ENCODE measurements around the gene IQSEC3.
"Not testable (repeated sequence)": the region's sequence is repeated elsewhere in the genome, so short reads cannot be mapped to it uniquely, and the experiment has no call there.

Gene IQSEC3

DNA sequence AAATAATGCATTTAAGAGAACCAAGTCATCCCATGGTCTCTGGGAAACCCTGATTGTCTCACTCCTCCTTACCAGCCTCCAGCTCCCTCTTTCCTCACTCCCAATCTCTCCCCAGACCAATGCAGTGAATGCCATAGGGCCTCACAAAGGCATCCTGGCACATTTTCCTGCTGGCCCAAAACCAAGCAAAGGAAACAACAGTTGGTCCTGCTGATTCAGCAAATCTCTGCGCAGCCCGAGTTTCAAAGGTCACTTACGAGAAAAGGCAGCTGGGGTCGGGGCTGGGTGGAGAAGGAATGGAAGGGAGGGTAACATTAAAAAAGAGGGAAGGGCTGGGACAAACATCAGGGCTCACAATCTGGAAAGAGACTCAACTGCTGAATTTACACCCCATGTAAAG is 5.5 kb downstream of the IQSEC3 start:
- 90 to 92% methylated on average over 2 of the region's 4 CpGs for WGBS, 2 experiments (ENCODE audit: insufficient coverage in 2 of 2)
- H3K36me3 ChIP-seq (ENCODE audit: control insufficient read depth, insufficient read depth, low read length); H3K4me1 ChIP-seq (ENCODE audit: control insufficient read depth, insufficient read depth, low read length, poor library complexity, severe bottlenecking); H3K9me3 ChIP-seq (ENCODE audit: control insufficient read depth, low read length); H3K4me3 ChIP-seq (ENCODE audit: extremely low read depth, insufficient read depth, low read length, poor library complexity, severe bottlenecking); H3K27ac ChIP-seq (ENCODE audit: low read depth, low read length, severe bottlenecking): not testable (repeated sequence)

- 76 to 90% methylated on average over 8 of the region's 8 CpGs for WGBS, 2 experiments (ENCODE audit: insufficient coverage in 2 of 2)
- H3K4me1 ChIP-seq (ENCODE audit: control insufficient read depth, insufficient read depth, low read length, poor library complexity, severe bottlenecking); H3K27ac ChIP-seq (ENCODE audit: low read depth, low read length, severe bottlenecking); H3K4me3 ChIP-seq (ENCODE audit: extremely low read depth, insufficient read depth, low read length, poor library complexity, severe bottlenecking); H3K36me3 ChIP-seq (ENCODE audit: control insufficient read depth, insufficient read depth, low read length); H3K9me3 ChIP-seq (ENCODE audit: control insufficient read depth, low read length): not testable (repeated sequence)
Observed at GRCh38 chr12:74420-75190, 8.0 kb downstream of the IQSEC3 start.

DNA sequence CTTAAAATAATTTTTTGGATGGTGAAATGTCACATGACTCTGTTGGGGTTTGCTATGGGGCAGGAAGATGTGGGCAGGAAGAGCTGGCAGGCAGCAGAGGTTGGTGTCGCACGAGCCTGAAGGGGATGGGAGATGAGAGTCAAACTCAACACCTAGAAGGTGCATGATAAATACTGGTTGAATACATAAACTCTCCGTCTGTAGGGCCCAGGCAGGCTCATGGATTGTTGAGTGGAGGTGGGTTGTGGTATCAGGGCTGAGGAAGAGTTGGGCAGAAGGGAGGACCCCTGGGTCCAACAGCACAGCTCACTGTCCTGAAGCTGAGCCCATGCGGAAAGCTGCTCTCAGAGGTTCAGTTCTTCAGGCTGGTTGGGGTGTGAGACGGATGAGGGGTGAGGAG is 9.0 kb downstream of the IQSEC3 start:
- WGBS, 2 experiments (ENCODE audit: insufficient coverage in 2 of 2): 83 to 86% methylated on average over 1 of the region's 5 CpGs
- not testable (repeated sequence) for H3K4me1 ChIP-seq (ENCODE audit: control insufficient read depth, insufficient read depth, low read length, poor library complexity, severe bottlenecking); H3K9me3 ChIP-seq (ENCODE audit: control insufficient read depth, low read length); H3K4me3 ChIP-seq (ENCODE audit: extremely low read depth, insufficient read depth, low read length, poor library complexity, severe bottlenecking); H3K36me3 ChIP-seq (ENCODE audit: control insufficient read depth, insufficient read depth, low read length); H3K27ac ChIP-seq (ENCODE audit: low read depth, low read length, severe bottlenecking)

DNA sequence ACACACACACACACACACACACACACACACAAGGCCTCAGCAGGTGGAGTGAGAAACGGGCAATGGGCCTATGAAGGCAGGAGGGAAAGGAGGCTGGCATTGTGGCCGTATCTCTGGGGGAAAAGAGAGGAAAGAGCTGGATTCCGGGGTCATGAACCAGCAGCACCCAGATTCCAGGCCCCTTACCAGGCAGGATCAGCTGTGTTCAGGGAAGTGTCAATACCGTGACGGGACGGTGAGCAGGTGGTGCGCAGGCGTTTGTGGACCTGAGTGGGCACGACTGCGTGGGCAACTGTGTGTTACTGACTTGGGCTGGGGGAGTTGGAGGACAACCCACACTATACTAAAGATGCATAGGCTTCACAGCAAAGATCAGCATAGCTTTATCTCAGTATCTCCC is 9.5 kb downstream of the IQSEC3 start:
- H3K4me1 ChIP-seq (ENCODE audit: control insufficient read depth, insufficient read depth, low read length, poor library complexity, severe bottlenecking); H3K36me3 ChIP-seq (ENCODE audit: control insufficient read depth, insufficient read depth, low read length); H3K9me3 ChIP-seq (ENCODE audit: control insufficient read depth, low read length); H3K27ac ChIP-seq (ENCODE audit: low read depth, low read length, severe bottlenecking); H3K4me3 ChIP-seq (ENCODE audit: extremely low read depth, insufficient read depth, low read length, poor library complexity, severe bottlenecking): not testable (repeated sequence)
- 77 to 95% methylated on average over 5 to 6 of the region's 10 CpGs for WGBS, 2 experiments (ENCODE audit: insufficient coverage in 2 of 2)

DNA sequence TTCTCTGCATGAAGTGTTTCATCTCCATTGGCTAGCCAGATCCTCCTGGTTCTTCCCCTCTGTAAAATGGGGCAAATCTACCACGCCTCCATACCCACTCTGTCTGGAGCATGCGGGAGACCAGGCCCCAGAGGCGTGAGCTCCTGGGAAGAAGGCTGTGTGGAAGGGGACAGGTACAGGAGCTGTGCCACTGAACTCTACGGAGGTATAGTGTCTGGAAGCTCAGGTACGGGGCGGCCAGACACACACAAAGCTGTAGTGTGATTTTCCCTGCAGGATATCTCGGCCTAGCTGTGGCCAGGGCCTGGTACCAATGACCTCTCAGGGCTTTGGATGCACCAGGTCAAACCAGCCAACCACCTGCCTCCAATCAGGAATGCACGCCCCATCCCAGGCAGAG is 10.0 kb downstream of the IQSEC3 start:
- H3K4me3 ChIP-seq (ENCODE audit: extremely low read depth, insufficient read depth, low read length, poor library complexity, severe bottlenecking); H3K27ac ChIP-seq (ENCODE audit: low read depth, low read length, severe bottlenecking); H3K4me1 ChIP-seq (ENCODE audit: control insufficient read depth, insufficient read depth, low read length, poor library complexity, severe bottlenecking); H3K9me3 ChIP-seq (ENCODE audit: control insufficient read depth, low read length); H3K36me3 ChIP-seq (ENCODE audit: control insufficient read depth, insufficient read depth, low read length): not testable (repeated sequence)
- WGBS, 2 experiments (ENCODE audit: insufficient coverage in 2 of 2): 84 to 93% methylated on average over 5 to 6 of the region's 8 CpGs

DNA sequence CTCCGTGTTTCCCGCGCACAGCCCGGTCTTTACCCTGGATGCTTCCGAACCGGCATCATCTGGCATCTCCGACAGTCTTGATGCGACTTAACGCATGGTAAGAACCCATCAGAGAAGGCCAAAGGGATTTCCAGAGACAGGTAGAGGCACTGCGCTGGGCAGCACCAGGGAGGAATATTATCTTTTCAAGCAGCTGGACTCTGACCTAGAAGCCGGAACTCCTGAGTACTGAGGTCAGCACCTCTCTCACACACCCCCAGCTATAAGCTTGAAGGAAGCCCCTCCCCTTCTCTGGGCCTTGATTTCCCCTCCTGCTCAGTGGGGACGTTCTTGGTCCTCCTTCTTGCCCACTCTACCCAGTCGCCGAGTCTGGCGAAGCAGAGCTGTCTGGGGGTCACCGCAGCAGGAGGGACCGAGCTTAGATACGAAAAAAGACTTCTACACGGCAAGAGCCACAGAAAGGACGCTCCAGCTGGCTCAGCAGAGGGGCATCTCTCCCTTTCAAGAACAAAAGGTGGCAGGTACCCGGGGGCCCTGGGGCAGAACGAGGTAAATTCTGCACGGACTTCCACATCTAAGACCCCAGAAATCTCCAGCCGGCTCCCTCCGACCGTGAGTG is 10.6 kb downstream of the IQSEC3 start:
- WGBS, 2 experiments (ENCODE audit: insufficient coverage in 2 of 2): 87 to 92% methylated on average over 9 to 10 of the region's 26 CpGs
- H3K27ac ChIP-seq (ENCODE audit: low read depth, low read length, severe bottlenecking); H3K4me1 ChIP-seq (ENCODE audit: control insufficient read depth, insufficient read depth, low read length, poor library complexity, severe bottlenecking); H3K36me3 ChIP-seq (ENCODE audit: control insufficient read depth, insufficient read depth, low read length); H3K9me3 ChIP-seq (ENCODE audit: control insufficient read depth, low read length); H3K4me3 ChIP-seq (ENCODE audit: extremely low read depth, insufficient read depth, low read length, poor library complexity, severe bottlenecking): not testable (repeated sequence)

GRCh38 chr12:77769-78383 is 11.3 kb downstream of the IQSEC3 start:
- not testable (repeated sequence) for H3K4me1 ChIP-seq (ENCODE audit: control insufficient read depth, insufficient read depth, low read length, poor library complexity, severe bottlenecking); H3K4me3 ChIP-seq (ENCODE audit: extremely low read depth, insufficient read depth, low read length, poor library complexity, severe bottlenecking); H3K36me3 ChIP-seq (ENCODE audit: control insufficient read depth, insufficient read depth, low read length); H3K9me3 ChIP-seq (ENCODE audit: control insufficient read depth, low read length); H3K27ac ChIP-seq (ENCODE audit: low read depth, low read length, severe bottlenecking)
- WGBS, 2 experiments (ENCODE audit: insufficient coverage in 2 of 2): 7% methylated on average over 36 to 40 of the region's 82 CpGs

DNA sequence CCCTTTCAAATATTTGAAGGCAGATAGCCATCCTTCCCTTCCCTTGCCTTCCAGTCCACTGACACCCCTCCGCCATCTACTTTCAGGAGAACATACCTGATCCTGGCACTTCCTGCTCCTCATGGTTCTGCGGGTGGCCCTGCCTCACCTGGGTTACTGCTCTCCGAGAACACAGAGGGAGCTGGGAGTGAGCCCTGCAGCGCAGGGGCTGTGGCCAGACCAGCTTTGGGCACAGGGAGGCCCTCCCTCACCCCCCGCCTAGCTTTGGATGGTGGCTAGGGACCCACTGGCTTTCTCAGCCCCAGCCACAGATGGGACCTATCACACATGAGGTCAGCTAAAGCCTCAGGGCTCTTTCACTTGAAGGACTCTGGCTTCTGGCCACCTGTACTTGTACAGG is 12.4 kb downstream of the IQSEC3 start:
- WGBS, 2 experiments (ENCODE audit: insufficient coverage in 2 of 2): 92 to 95% methylated on average over 4 to 5 of the region's 5 CpGs
- H3K9me3 ChIP-seq (ENCODE audit: control insufficient read depth, low read length): no peaks in the 10 kb centered on the region
- no peaks in the 10 kb centered on the region for H3K36me3 ChIP-seq (ENCODE audit: control insufficient read depth, insufficient read depth, low read length)
- H3K4me3 ChIP-seq (ENCODE audit: extremely low read depth, insufficient read depth, low read length, poor library complexity, severe bottlenecking): no peak overlapping the region
- H3K4me1 ChIP-seq (ENCODE audit: control insufficient read depth, insufficient read depth, low read length, poor library complexity, severe bottlenecking): no peaks in the 10 kb centered on the region
- H3K27ac ChIP-seq (ENCODE audit: low read depth, low read length, severe bottlenecking): no peak overlapping the region

DNA sequence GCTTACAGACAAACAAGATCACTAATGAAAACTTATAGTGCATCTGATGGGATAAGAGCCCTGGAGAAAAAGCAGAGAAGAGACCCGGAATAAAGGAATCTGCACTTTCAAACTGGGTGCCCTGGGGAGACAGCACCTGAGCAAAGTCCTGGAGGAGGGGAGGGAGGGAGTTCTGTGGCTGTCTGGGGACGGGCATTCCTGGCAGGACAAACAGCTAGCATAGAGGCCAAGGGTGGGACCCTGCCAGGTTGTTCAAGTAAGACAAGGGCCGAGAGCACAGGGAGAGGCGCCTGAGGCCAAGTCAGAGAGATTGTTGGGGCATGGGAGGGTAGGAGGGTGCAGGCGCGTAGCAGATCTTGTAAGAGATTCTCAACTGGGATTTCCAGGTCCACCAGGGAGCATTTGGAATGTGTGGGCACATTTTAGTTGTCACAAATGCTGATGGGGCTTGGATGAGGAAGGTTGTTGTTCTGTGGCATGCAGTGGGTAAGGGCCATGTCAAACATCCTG is 14.2 kb downstream of the IQSEC3 start:
- Histone ChIP-seq H3K9me3 (ENCODE audit: control insufficient read depth, low read length) (no peaks in the 10 kb centered on the region), H3K4me1 (ENCODE audit: control insufficient read depth, insufficient read depth, low read length, poor library complexity, severe bottlenecking) (no peaks in the 10 kb centered on the region), H3K4me3 (ENCODE audit: extremely low read depth, insufficient read depth, low read length, poor library complexity, severe bottlenecking) (no peak overlapping the region), H3K27ac (ENCODE audit: low read depth, low read length, severe bottlenecking) (no peak overlapping the region), H3K36me3 (ENCODE audit: control insufficient read depth, insufficient read depth, low read length) (no peaks in the 10 kb centered on the region)
- 68 to 80% methylated on average over 6 of the region's 6 CpGs for WGBS, 2 experiments (ENCODE audit: insufficient coverage in 2 of 2)

DNA sequence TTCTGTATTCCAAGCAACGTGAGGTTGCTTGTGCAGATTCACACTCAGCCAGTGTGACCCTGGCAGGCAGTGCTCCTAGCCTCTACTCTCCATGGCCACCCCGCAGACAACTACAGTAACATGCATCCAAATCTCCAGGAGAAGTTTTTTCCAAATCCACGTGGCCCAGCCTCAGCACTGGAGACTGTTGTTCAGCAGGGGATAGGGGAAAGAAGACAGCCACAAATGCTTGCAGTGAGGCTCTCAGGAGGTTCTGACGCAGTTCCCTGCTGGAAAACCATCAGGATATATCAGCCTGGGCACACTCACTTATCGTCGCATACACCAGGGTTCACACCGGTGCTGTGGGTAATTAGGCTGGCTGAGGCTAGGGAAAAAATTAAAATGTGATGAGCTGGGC is 16.2 kb downstream of the IQSEC3 start:
- WGBS, 2 experiments (ENCODE audit: insufficient coverage in 2 of 2): 72 to 77% methylated on average over 4 to 6 of the region's 7 CpGs
- H3K36me3 ChIP-seq (ENCODE audit: control insufficient read depth, insufficient read depth, low read length): no peaks in the 10 kb centered on the region
- no peak overlapping the region for H3K27ac ChIP-seq (ENCODE audit: low read depth, low read length, severe bottlenecking)
- H3K4me1 ChIP-seq (ENCODE audit: control insufficient read depth, insufficient read depth, low read length, poor library complexity, severe bottlenecking): no peaks in the 10 kb centered on the region
- no peaks in the 10 kb centered on the region for H3K9me3 ChIP-seq (ENCODE audit: control insufficient read depth, low read length)
- H3K4me3 ChIP-seq (ENCODE audit: extremely low read depth, insufficient read depth, low read length, poor library complexity, severe bottlenecking): no peak overlapping the region

GRCh38 chr12:84056-84455 is 17.5 kb downstream of the IQSEC3 start:
- 77 to 78% methylated on average over 5 to 6 of the region's 6 CpGs for WGBS, 2 experiments (ENCODE audit: insufficient coverage in 2 of 2)
- Histone ChIP-seq H3K4me3 (ENCODE audit: extremely low read depth, insufficient read depth, low read length, poor library complexity, severe bottlenecking) (no peak overlapping the region), H3K27ac (ENCODE audit: low read depth, low read length, severe bottlenecking) (no peak overlapping the region), H3K9me3 (ENCODE audit: control insufficient read depth, low read length) (no peaks in the 10 kb centered on the region), H3K36me3 (ENCODE audit: control insufficient read depth, insufficient read depth, low read length) (no peaks in the 10 kb centered on the region), H3K4me1 (ENCODE audit: control insufficient read depth, insufficient read depth, low read length, poor library complexity, severe bottlenecking) (no peaks in the 10 kb centered on the region)

All from mesodermal cell (in vitro differentiated cells).